ENCODE measurements around the gene IL4. TPM values are rescaled to one million over a fixed set of nuclear protein-coding genes. Genes with fewer than 3 reads are reported as not detected.

Gene IL4
- total RNA-seq, 1 donor from 2014 or later: not detected

- H3K36me3 Mint-ChIP-seq (ENCODE audit: low read depth, unreplicated experiment): peaks cover 5% of the 10 kb centered on the region
- Histone ChIP-seq H3K79me2 (ENCODE audit: insufficient read depth, low read length) (no peaks in the 10 kb centered on the region), H3K9ac (ENCODE audit: low read length) (no peak overlapping the region), H3K27ac (ENCODE audit: low read depth, low read length) (no peak overlapping the region), H4K20me1 (ENCODE audit: insufficient read depth, low read length) (no peaks in the 10 kb centered on the region), H3K4me3 (ENCODE audit: insufficient read depth, low read depth, low read length) (no peak overlapping the region), H3K27me3 (ENCODE audit: insufficient read depth, low read length) (no peaks in the 10 kb centered on the region), H3K36me3 (ENCODE audit: insufficient read depth, low read length) (no peaks in the 10 kb centered on the region), H3K4me1 (ENCODE audit: insufficient read depth, low read length) (peaks cover 29% of the 10 kb centered on the region), H2AFZ (ENCODE audit: low read depth, low read length) (no peak overlapping the region), H3K4me2 (ENCODE audit: low read length) (peak overlapping the region; percentile 24), H3K9me3 (ENCODE audit: insufficient read depth, low read depth, low read length) (no peaks in the 10 kb centered on the region)
- H3K9me3 Mint-ChIP-seq (ENCODE audit: unreplicated experiment): peaks cover 4% of the 10 kb centered on the region
- peaks cover 36% of the 10 kb centered on the region for H3K4me1 Mint-ChIP-seq (ENCODE audit: low read depth, unreplicated experiment)
- peak overlapping the region; percentile 97 for H3K27ac Mint-ChIP-seq (ENCODE audit: unreplicated experiment)
- FAIRE-seq (no peak), DNase-seq (ENCODE audit: low read depth) (no peak)
- no peak overlapping the region for H3K4me3 Mint-ChIP-seq (ENCODE audit: unreplicated experiment)
- no peaks in the 10 kb centered on the region for H3K27me3 Mint-ChIP-seq (ENCODE audit: low read depth, unreplicated experiment)
- TF ChIP-seq CTCF (IDR thresholded peaks at IDR 0.05; ENCODE audit: insufficient read depth, low read depth, low read length) (no peak), EZH2 (IDR thresholded peaks at IDR 0.05; ENCODE audit: insufficient read depth, low read length) (no peak)
These were observed 4.1 kb downstream of the IL4 start for GRCh38 chr5:132677682-132678400.

DNA sequence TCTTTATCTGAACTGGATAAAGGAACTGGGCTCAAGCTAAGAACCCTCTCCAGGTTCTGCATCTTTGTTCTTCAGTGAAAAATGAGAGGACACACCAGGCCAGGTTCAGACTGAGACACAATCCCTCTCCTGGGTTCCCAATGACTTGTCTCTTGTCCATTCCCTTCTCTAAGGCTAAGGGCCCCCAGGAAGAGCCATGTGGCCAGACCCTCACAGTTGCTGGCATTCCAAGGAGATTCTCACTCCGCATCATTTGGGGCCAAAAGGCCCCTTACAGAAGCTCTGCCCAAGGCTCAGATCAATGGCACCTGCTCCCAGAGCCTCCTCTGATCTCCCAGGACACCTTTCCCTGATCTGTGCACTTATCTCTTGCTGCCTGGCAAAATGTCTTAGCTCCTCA lies 4.9 kb downstream of the IL4 start:
- Mint-ChIP-seq H3K27me3 (ENCODE audit: low read depth, unreplicated experiment) (no peaks in the 10 kb centered on the region), H3K9me3 (ENCODE audit: unreplicated experiment) (peaks cover 4% of the 10 kb centered on the region), H3K4me1 (ENCODE audit: low read depth, unreplicated experiment) (peaks cover 36% of the 10 kb centered on the region), H3K36me3 (ENCODE audit: low read depth, unreplicated experiment) (peaks cover 5% of the 10 kb centered on the region), H3K4me3 (ENCODE audit: unreplicated experiment) (no peak overlapping the region), H3K27ac (ENCODE audit: unreplicated experiment) (no peak overlapping the region)
- H3K4me1 ChIP-seq (ENCODE audit: insufficient read depth, low read length): peaks cover 29% of the 10 kb centered on the region
- no peaks in the 10 kb centered on the region for H4K20me1 ChIP-seq (ENCODE audit: insufficient read depth, low read length)
- H3K9ac ChIP-seq (ENCODE audit: low read length): no peak overlapping the region
- no peaks in the 10 kb centered on the region for H3K9me3 ChIP-seq (ENCODE audit: insufficient read depth, low read depth, low read length)
- no peak overlapping the region for H3K4me3 ChIP-seq (ENCODE audit: insufficient read depth, low read depth, low read length)
- TF ChIP-seq CTCF (IDR thresholded peaks at IDR 0.05; ENCODE audit: insufficient read depth, low read depth, low read length) (no peak), EZH2 (IDR thresholded peaks at IDR 0.05; ENCODE audit: insufficient read depth, low read length) (no peak)
- DNase-seq (ENCODE audit: low read depth) (no peak), FAIRE-seq (no peak)
- no peak overlapping the region for H3K4me2 ChIP-seq (ENCODE audit: low read length)
- no peaks in the 10 kb centered on the region for H3K79me2 ChIP-seq (ENCODE audit: insufficient read depth, low read length)
- no peak overlapping the region for H3K27ac ChIP-seq (ENCODE audit: low read depth, low read length)
- H3K36me3 ChIP-seq (ENCODE audit: insufficient read depth, low read length): no peaks in the 10 kb centered on the region
- H2AFZ ChIP-seq (ENCODE audit: low read depth, low read length): no peak overlapping the region
- no peaks in the 10 kb centered on the region for H3K27me3 ChIP-seq (ENCODE audit: insufficient read depth, low read length)

GRCh38 chr5:132679166-132679565 lies 5.4 kb downstream of the IL4 start:
- no peaks in the 10 kb centered on the region for H3K36me3 ChIP-seq (ENCODE audit: insufficient read depth, low read length)
- no peaks in the 10 kb centered on the region for H3K27me3 Mint-ChIP-seq (ENCODE audit: low read depth, unreplicated experiment)
- peaks cover 32% of the 10 kb centered on the region for H3K4me1 Mint-ChIP-seq (ENCODE audit: low read depth, unreplicated experiment)
- DNase-seq (ENCODE audit: low read depth): no peak
- no peaks in the 10 kb centered on the region for H3K27me3 ChIP-seq (ENCODE audit: insufficient read depth, low read length)
- H3K79me2 ChIP-seq (ENCODE audit: insufficient read depth, low read length): no peaks in the 10 kb centered on the region
- no peaks in the 10 kb centered on the region for H3K9me3 ChIP-seq (ENCODE audit: insufficient read depth, low read depth, low read length)
- H3K4me3 ChIP-seq (ENCODE audit: insufficient read depth, low read depth, low read length): no peak overlapping the region
- H3K4me3 Mint-ChIP-seq (ENCODE audit: unreplicated experiment): no peak overlapping the region
- no peak overlapping the region for H3K9ac ChIP-seq (ENCODE audit: low read length)
- peaks cover 4% of the 10 kb centered on the region for H3K9me3 Mint-ChIP-seq (ENCODE audit: unreplicated experiment)
- H3K27ac ChIP-seq (ENCODE audit: low read depth, low read length): no peak overlapping the region
- H3K4me2 ChIP-seq (ENCODE audit: low read length): no peak overlapping the region
- H3K4me1 ChIP-seq (ENCODE audit: insufficient read depth, low read length): peaks cover 25% of the 10 kb centered on the region
- H2AFZ ChIP-seq (ENCODE audit: low read depth, low read length): no peak overlapping the region
- FAIRE-seq: no peak
- no peaks in the 10 kb centered on the region for H4K20me1 ChIP-seq (ENCODE audit: insufficient read depth, low read length)
- peaks cover 5% of the 10 kb centered on the region for H3K36me3 Mint-ChIP-seq (ENCODE audit: low read depth, unreplicated experiment)
- no peak overlapping the region for H3K27ac Mint-ChIP-seq (ENCODE audit: unreplicated experiment)
- TF ChIP-seq EZH2 (IDR thresholded peaks at IDR 0.05; ENCODE audit: insufficient read depth, low read length) (no peak), CTCF (IDR thresholded peaks at IDR 0.05; ENCODE audit: insufficient read depth, low read depth, low read length) (no peak)
